CD14-positive monocyte (primary cell): Measurements from ENCODE around the gene GIPC3. TPM values are rescaled to one million over a fixed set of nuclear protein-coding genes. Genes with fewer than 3 reads are reported as not detected.

Experiments used
- DNase-seq, 3 donors: peaks; one replicate each; pipeline ENCODE4 v3.0.0-alpha.2; 2011 to 2022
- H2AFZ ChIP-seq: 2 replicates; pipeline ENCODE4 v1.6.0; 2012; ENCODE audit warnings: mild to moderate bottlenecking, low read depth, low read length, inconsistent platforms; ENCODE audit not compliant: insufficient read depth, poor library complexity, severe bottlenecking
- H3K27ac ChIP-seq, 2 donors: 1 replicate in 1 of 2; 2 replicates in 1 of 2; pipeline ENCODE4 v1.5.1; 2012 to 2013; ENCODE audit warnings: low read length in 2 of 2, control low read depth in 1 of 2, inconsistent platforms in 1 of 2, low read depth in 1 of 2, mild to moderate bottlenecking in 1 of 2
- H3K27me3 ChIP-seq, 2 donors: one replicate each; pipeline versions ENCODE4 v1.6.0 to v1.6.1; 2011 to 2013; ENCODE audit warnings: low read length in 2 of 2; ENCODE audit not compliant: control insufficient read depth in 2 of 2, insufficient read depth in 2 of 2
- H3K36me3 ChIP-seq, 2 donors: replicated peaks in 1 of 2; 1 replicate in 1 of 2; 2 replicates in 1 of 2; pipeline versions ENCODE4 v1.5.1 to v1.6.1; 2012 to 2013; ENCODE audit warnings: low read length in 2 of 2, control low read depth in 1 of 2, inconsistent platforms in 1 of 2, mild to moderate bottlenecking in 1 of 2; ENCODE audit not compliant: insufficient read depth in 2 of 2, control insufficient read depth in 1 of 2
- H3K4me1 ChIP-seq, 2 donors: 1 replicate in 1 of 2; 2 replicates in 1 of 2; pipeline versions ENCODE4 v1.5.1 to v1.6.1; 2012 to 2013; ENCODE audit warnings: low read length in 2 of 2, control low read depth in 1 of 2, inconsistent platforms in 1 of 2, mild to moderate bottlenecking in 1 of 2, moderate library complexity in 1 of 2; ENCODE audit not compliant: insufficient read depth in 2 of 2, control insufficient read depth in 1 of 2
- H3K4me2 ChIP-seq: replicated peaks from 2 replicates; pipeline ENCODE3; 2012; ENCODE audit warnings: low read length, moderate library complexity, mild to moderate bottlenecking; ENCODE audit not compliant: poor library complexity, severe bottlenecking; ENCODE audit errors: extremely low read depth
- H3K4me3 ChIP-seq, 3 experiments: fragments of 200-600 bp in 1 of 3; sonication (generic) in 1 of 3; replicated peaks in 1 of 3; 1 replicate in 2 of 3; 2 replicates in 1 of 3; pipeline ENCODE4 v1.5.1; 2011 to 2013; ENCODE audit warnings: low read length in 3 of 3, mild to moderate bottlenecking in 3 of 3, control low read depth in 2 of 3, low read depth in 2 of 3, inconsistent platforms in 1 of 3, moderate library complexity in 1 of 3
- H3K79me2 ChIP-seq: 2 replicates; pipeline ENCODE4 v1.6.0; 2012; ENCODE audit warnings: mild to moderate bottlenecking, control low read depth, inconsistent platforms, low read length, moderate library complexity; ENCODE audit not compliant: insufficient read depth
- H3K9ac ChIP-seq: 2 replicates; pipeline ENCODE4 v1.6.0; 2017; ENCODE audit warnings: low read length, mild to moderate bottlenecking; ENCODE audit not compliant: insufficient read depth, poor library complexity, severe bottlenecking
- H3K9me3 ChIP-seq, 2 donors: replicated peaks in 1 of 2; 1 replicate in 1 of 2; 2 replicates in 1 of 2; pipeline versions ENCODE4 v1.5.1 to v1.6.1; 2012 to 2013; ENCODE audit warnings: low read length in 2 of 2, control low read depth in 1 of 2; ENCODE audit not compliant: control insufficient read depth in 1 of 2, insufficient read depth in 1 of 2
- H4K20me1 ChIP-seq: 2 replicates; pipeline ENCODE4 v1.6.0; 2012; ENCODE audit warnings: mild to moderate bottlenecking, low read length, control low read depth, moderate library complexity; ENCODE audit not compliant: insufficient read depth
- H3K27ac Mint-ChIP-seq, 7 donors: one replicate each; pipeline ENCODE4 v1.8.0; 2020; ENCODE audit warnings: mild to moderate bottlenecking in 7 of 7, mixed read lengths in 7 of 7, moderate library complexity in 6 of 7, inconsistent platforms in 2 of 7
- H3K27me3 Mint-ChIP-seq, 3 donors: one replicate each; pipeline ENCODE4 v1.8.0; 2021 to 2022; ENCODE audit warnings: low read depth in 3 of 3, mild to moderate bottlenecking in 3 of 3, mixed read lengths in 3 of 3, moderate library complexity in 3 of 3, inconsistent platforms in 1 of 3
- H3K36me3 Mint-ChIP-seq, 2 donors: one replicate each; pipeline ENCODE4 v1.8.0; 2020; ENCODE audit warnings: mixed read lengths in 2 of 2, inconsistent platforms in 1 of 2, mild to moderate bottlenecking in 1 of 2
- H3K4me1 Mint-ChIP-seq: one replicate; pipeline ENCODE4 v1.8.0; 2020; ENCODE audit warnings: mild to moderate bottlenecking, mixed read lengths
- H3K4me3 Mint-ChIP-seq, 2 donors: one replicate each; pipeline ENCODE4 v1.8.0; 2020; ENCODE audit warnings: mild to moderate bottlenecking in 2 of 2, mixed read lengths in 2 of 2, moderate library complexity in 1 of 2
- H3K9me3 Mint-ChIP-seq, 7 donors: one replicate each; pipeline ENCODE4 v1.8.0; 2020 to 2022; ENCODE audit warnings: mixed read lengths in 7 of 7, mild to moderate bottlenecking in 6 of 7, moderate library complexity in 6 of 7, inconsistent platforms in 2 of 7
- WGBS: methylation state at CpG from one replicate; pipeline ENCODE4 v1.1.5; 2013; ENCODE audit warnings: missing lambda C conversion rate; ENCODE audit not compliant: insufficient coverage; 5-methylcytosine and 5-hydroxymethylcytosine counted together
- intact Hi-C, 2 donors: fragments of 100-400 bp; cut with micrococcal nuclease; formaldehyde crosslinking; loops; one replicate each; pipeline versions ENCODE4 v1.15.0 to v1.15.1; 2023
- polyA plus RNA-seq, 3 donors: library from polyadenylated mRNA; depleted of rRNA in 1 of 3; unstranded in 2 of 3; stranded (reverse) in 1 of 3; fragments of 300-500 nt in 2 of 3; fragments of >200 nt in 1 of 3; fragmentation: Illumina TruSeq in 2 of 3; gene quantifications; 1 replicate in 2 of 3; 2 replicates in 1 of 3; pipeline ENCODE4 v1.2.3, GENCODE V29; 2012 to 2021
- small RNA-seq: library from RNA; depleted of rRNA; stranded (forward); fragments of <200 nt; gene quantifications from one replicate; pipeline ENCODE3, GENCODE V24; 2012; ENCODE audit warnings: low read depth; ENCODE audit not compliant: insufficient read length
- TF ChIP-seq, protein P1 (sequence below): fragments of 200-600 bp; IDR thresholded peaks from one replicate; pipeline ENCODE4 v1.8.0; 2022; ENCODE audit warnings: antibody characterized with exemption, mild to moderate bottlenecking

Gene GIPC3
- polyA plus RNA-seq, 3 donors, result 0.03 TPM; not detected in 2

- H3K9me3 Mint-ChIP-seq, result peaks cover 0 to 4% (median 1%) of the 10 kb centered on the region in 7 donors
- H3K27me3 Mint-ChIP-seq, result no peaks in the 10 kb centered on the region
- H3K36me3 ChIP-seq, result peaks cover 81 to 87% of the 10 kb centered on the region in 2 donors
- peak overlapping the region in 1 of 7 donors; percentile 8 for H3K27ac Mint-ChIP-seq
- H3K4me1 Mint-ChIP-seq, result no peaks in the 10 kb centered on the region
- H3K27ac ChIP-seq, result no peak overlapping the region
- peaks cover 52 to 74% of the 10 kb centered on the region in 2 donors for H3K36me3 Mint-ChIP-seq
- intact Hi-C loops, result no loop called here
- TF ChIP-seq, protein P1, sequence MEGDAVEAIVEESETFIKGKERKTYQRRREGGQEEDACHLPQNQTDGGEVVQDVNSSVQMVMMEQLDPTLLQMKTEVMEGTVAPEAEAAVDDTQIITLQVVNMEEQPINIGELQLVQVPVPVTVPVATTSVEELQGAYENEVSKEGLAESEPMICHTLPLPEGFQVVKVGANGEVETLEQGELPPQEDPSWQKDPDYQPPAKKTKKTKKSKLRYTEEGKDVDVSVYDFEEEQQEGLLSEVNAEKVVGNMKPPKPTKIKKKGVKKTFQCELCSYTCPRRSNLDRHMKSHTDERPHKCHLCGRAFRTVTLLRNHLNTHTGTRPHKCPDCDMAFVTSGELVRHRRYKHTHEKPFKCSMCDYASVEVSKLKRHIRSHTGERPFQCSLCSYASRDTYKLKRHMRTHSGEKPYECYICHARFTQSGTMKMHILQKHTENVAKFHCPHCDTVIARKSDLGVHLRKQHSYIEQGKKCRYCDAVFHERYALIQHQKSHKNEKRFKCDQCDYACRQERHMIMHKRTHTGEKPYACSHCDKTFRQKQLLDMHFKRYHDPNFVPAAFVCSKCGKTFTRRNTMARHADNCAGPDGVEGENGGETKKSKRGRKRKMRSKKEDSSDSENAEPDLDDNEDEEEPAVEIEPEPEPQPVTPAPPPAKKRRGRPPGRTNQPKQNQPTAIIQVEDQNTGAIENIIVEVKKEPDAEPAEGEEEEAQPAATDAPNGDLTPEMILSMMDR, result no peak
- no peaks in the 10 kb centered on the region for H3K79me2 ChIP-seq
- no peaks in the 10 kb centered on the region for H3K9me3 ChIP-seq
- no peaks in the 10 kb centered on the region for H3K4me1 ChIP-seq
- H3K9ac ChIP-seq, result no peak overlapping the region
- WGBS, result 95% methylated on average over 26 of the region's 28 CpGs
- H4K20me1 ChIP-seq, result peaks cover 6% of the 10 kb centered on the region
- no peak overlapping the region for H3K4me2 ChIP-seq
- no peak overlapping the region for H2AFZ ChIP-seq
- H3K4me3 ChIP-seq, result no peak overlapping the region
- H3K27me3 ChIP-seq, result no peaks in the 10 kb centered on the region
- no peak overlapping the region for H3K4me3 Mint-ChIP-seq
- no peak for DNase-seq
These were observed 56.4 kb downstream of the GIPC3 start for GRCh38 chr19:3641515-3642269.

DNA sequence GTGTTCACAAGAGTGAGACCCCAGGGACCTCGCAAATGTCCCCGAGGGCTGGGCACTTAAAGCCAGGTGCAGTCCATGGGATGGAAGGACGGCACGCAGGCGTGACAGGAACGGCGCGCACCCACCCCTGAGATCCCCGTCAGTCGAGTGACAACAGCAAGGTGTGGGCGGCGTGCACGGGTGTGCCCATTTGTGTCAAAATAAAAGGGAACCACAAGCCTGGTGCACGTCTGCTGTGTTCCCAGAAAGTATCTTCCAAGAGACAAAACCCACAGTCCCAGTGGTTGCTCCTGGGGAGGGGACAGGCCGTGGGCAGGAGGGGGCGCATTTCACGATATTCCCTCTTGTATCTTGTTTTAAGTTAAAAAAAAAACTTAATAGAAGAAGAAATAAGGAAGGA, 57.0 kb downstream of the GIPC3 start:
- TF ChIP-seq, protein P1, result no peak
- H3K9me3 Mint-ChIP-seq, result peaks cover 0 to 4% (median 1%) of the 10 kb centered on the region in 7 donors
- Histone ChIP-seq H2AFZ (no peak overlapping the region), H3K79me2 (no peaks in the 10 kb centered on the region), H3K4me1 (no peaks in the 10 kb centered on the region), H4K20me1 (peaks cover 6% of the 10 kb centered on the region), H3K27ac (no peak overlapping the region), H3K4me2 (no peak overlapping the region), H3K36me3 (peaks cover 75 to 87% of the 10 kb centered on the region in 2 donors), H3K4me3 (no peak overlapping the region), H3K27me3 (no peaks in the 10 kb centered on the region), H3K9me3 (no peaks in the 10 kb centered on the region), H3K9ac (no peak overlapping the region)
- no peak for DNase-seq
- peaks cover 48 to 70% of the 10 kb centered on the region in 2 donors for H3K36me3 Mint-ChIP-seq
- WGBS, result 95% methylated on average over 13 of the region's 17 CpGs
- no peak overlapping the region for H3K4me3 Mint-ChIP-seq
- no peak overlapping the region for H3K27ac Mint-ChIP-seq
- intact Hi-C loops, result no loop called here
- no peaks in the 10 kb centered on the region for H3K4me1 Mint-ChIP-seq
- no peaks in the 10 kb centered on the region for H3K27me3 Mint-ChIP-seq

Small RNAs within 50 kb of the gene (small RNA-seq; reads per million reads assigned to genes)
- gene AC005786.1, result not detected

Other genes with a start within 250 kb of the GIPC3 start
- gene NFIC, start 218.9 kb upstream of the GIPC3 start, polyA plus RNA-seq, result 10 to 100 TPM in 2 of 3 donors, 1 to 10 TPM in 1; 7.0 to 13.8 (median 11.5) TPM
- under 1 TPM in 1 of 3 donors, not detected in 2; 0.30 TPM for gene SMIM24, start 105.0 kb upstream of the GIPC3 start, polyA plus RNA-seq
- not detected for gene SMIM44, start 102.0 kb upstream of the GIPC3 start, polyA plus RNA-seq
- gene DOHH, start 84.8 kb upstream of the GIPC3 start, polyA plus RNA-seq, result 1 to 10 TPM; 3.7 to 4.2 (median 4.1) TPM
- 10 to 100 TPM in 1 of 3 donors, 1 to 10 TPM in 2; 7.7 to 44.6 (median 9.4) TPM for gene FZR1, start 79.2 kb upstream of the GIPC3 start, polyA plus RNA-seq
- 1 to 10 TPM in 1 of 3 donors, not detected in 2; 1.8 TPM for gene TEKTIP1, start 46.3 kb upstream of the GIPC3 start, polyA plus RNA-seq
- gene MFSD12, start 27.9 kb upstream of the GIPC3 start, polyA plus RNA-seq, result 100 to 1,000 TPM in 1 of 3 donors, 10 to 100 TPM in 2; 47.9 to 150 (median 55.5) TPM
- gene HMG20B, start 12.5 kb upstream of the GIPC3 start, polyA plus RNA-seq, result 10 to 100 TPM; 52.4 to 58.8 (median 56.5) TPM
- gene TBXA2R, start 21.4 kb downstream of the GIPC3 start, polyA plus RNA-seq, result under 1 TPM in 1 of 3 donors, not detected in 2; 0.05 TPM
- 10 to 100 TPM in 1 of 3 donors, 1 to 10 TPM in 2; 2.5 to 19.4 (median 3.0) TPM for gene CACTIN, start 41.3 kb downstream of the GIPC3 start, polyA plus RNA-seq
- 10 to 100 TPM in 2 of 3 donors, 1 to 10 TPM in 1; 6.5 to 19.5 (median 10.1) TPM for gene PIP5K1C, start 115.0 kb downstream of the GIPC3 start, polyA plus RNA-seq
- under 1 TPM in 1 of 3 donors, not detected in 2; 0.01 TPM for gene TJP3, start 122.9 kb downstream of the GIPC3 start, polyA plus RNA-seq
- 10 to 100 TPM; 14.5 to 23.1 (median 16.1) TPM for gene APBA3, start 176.2 kb downstream of the GIPC3 start, polyA plus RNA-seq
- 100 to 1,000 TPM in 2 of 3 donors, 10 to 100 TPM in 1; 39.9 to 133 (median 115) TPM for gene MRPL54, start 177.2 kb downstream of the GIPC3 start, polyA plus RNA-seq
- gene RAX2, start 186.8 kb downstream of the GIPC3 start, polyA plus RNA-seq, result not detected
- gene MATK, start 200.9 kb downstream of the GIPC3 start, polyA plus RNA-seq, result under 1 TPM; 0.20 to 0.44 (median 0.35) TPM